Activated CD8-positive, alpha-beta memory T cell treated with anti-CD3 and anti-CD28 coated beads, Interleukin-2, amount 10 ng/mL, durations not matched to agents 7 days and 5 days (primary cell): ENCODE data around the gene METTL26. TPM values are rescaled to one million over a fixed set of nuclear protein-coding genes. Genes with fewer than 3 reads are reported as not detected.
A peak's percentile ranks its signal among the peaks of the same experiment; 100 is the strongest.

Experiments used
- ATAC-seq: fragments of 150-1000 bp; cut with Tn5 transposase; one replicate; pipeline ENCODE4 v1.10.0; 2021; ENCODE audit warnings: moderate library complexity
- CTCF ChIA-PET: fragments of 350-600 bp; sonication (Branson Sonifier 250); formaldehyde crosslinking; loops from one replicate; lab custom pipeline; 2021; ENCODE audit warnings: antibody characterized with exemption; lab: Charles Lee
- DNase-seq: peaks from one replicate; pipeline ENCODE4 v3.0.0-alpha.2; 2020
- H3K27ac Mint-ChIP-seq: one replicate; pipeline ENCODE4 v1.8.0; 2021; ENCODE audit warnings: mild to moderate bottlenecking, mixed read lengths
- H3K27me3 Mint-ChIP-seq: one replicate; pipeline ENCODE4 v1.8.0; 2021; ENCODE audit warnings: mixed read lengths
- H3K36me3 Mint-ChIP-seq: one replicate; pipeline ENCODE4 v1.8.0; 2021; ENCODE audit warnings: mild to moderate bottlenecking, mixed read lengths
- H3K4me1 Mint-ChIP-seq: one replicate; pipeline ENCODE4 v1.8.0; 2021; ENCODE audit warnings: mixed read lengths
- H3K4me3 Mint-ChIP-seq: one replicate; pipeline ENCODE4 v1.8.0; 2021; ENCODE audit warnings: mild to moderate bottlenecking, moderate library complexity, mixed read lengths
- H3K9me3 Mint-ChIP-seq: one replicate; pipeline ENCODE4 v1.8.0; 2022; ENCODE audit warnings: low read depth, mixed read lengths
- total RNA-seq, 2 experiments: library from RNA; stranded (reverse); gene quantifications; one replicate each; pipeline ENCODE4 v1.2.3, GENCODE V29; 2021

METTL26 gene
- total RNA-seq, 2 experiments from 2014 or later: 86.7 to 92.6 TPM

DNA sequence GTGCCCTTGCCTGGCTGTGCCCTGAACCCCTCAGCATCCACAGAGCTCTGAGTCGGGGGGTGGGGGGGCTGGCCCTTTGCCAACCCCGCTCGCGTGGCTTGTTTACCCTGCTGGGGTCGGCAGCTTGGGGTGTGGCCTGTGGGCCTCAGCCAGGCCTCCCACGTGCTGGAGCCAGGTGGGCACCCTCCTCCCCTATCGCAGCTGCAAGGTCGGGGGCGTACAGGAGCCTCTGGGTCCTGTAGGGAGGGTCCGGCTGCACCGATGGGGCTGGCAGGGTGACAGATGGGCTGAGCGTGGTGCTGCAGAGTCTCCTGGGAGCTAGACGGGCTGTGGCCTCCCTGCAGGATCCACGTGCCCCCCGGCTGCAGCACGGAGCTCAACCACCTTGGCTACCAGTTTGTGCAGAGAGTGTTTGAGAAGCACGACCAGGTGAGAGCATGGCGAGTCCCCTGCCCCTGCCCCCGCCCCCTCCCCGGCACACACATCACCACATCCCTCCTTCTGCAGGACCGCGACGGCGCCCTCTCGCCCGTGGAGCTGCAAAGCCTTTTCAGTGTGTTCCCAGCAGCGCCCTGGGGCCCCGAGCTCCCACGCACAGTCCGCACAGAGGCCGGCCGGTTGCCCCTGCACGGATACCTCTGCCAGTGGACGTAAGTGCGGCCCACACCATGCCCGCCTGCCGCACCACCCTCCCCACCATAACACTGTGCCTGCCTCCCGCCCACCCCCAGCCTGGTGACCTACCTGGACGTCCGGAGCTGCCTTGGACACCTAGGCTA is 35.4 kb upstream of the METTL26 start:
- Mint-ChIP-seq H3K4me3 (no peak overlapping the region), H3K36me3 (peaks cover 8% of the 10 kb centered on the region), H3K27ac (no peak overlapping the region), H3K27me3 (peaks cover 6% of the 10 kb centered on the region), H3K4me1 (peaks cover 13% of the 10 kb centered on the region), H3K9me3 (no peaks in the 10 kb centered on the region)
- no peak for ATAC-seq
- no peak for DNase-seq
- CTCF ChIA-PET: no interaction called here

GRCh38 chr16:670485-671352 is 34.6 kb upstream of the METTL26 start:
- peak overlapping the region; percentile 24 for H3K27ac Mint-ChIP-seq
- DNase-seq (no peak), ATAC-seq (no peak)
- no peak overlapping the region for H3K4me3 Mint-ChIP-seq
- peaks cover 5% of the 10 kb centered on the region for H3K27me3 Mint-ChIP-seq
- CTCF ChIA-PET: interaction anchor here (1.6 kb wide), 1 partner anchor 14 kb away, joined by 3 read pairs; the partner anchor contains the start of gene JMJD8
- H3K36me3 Mint-ChIP-seq: peaks cover 8% of the 10 kb centered on the region
- H3K4me1 Mint-ChIP-seq: peaks cover 13% of the 10 kb centered on the region
- H3K9me3 Mint-ChIP-seq: no peaks in the 10 kb centered on the region

DNA sequence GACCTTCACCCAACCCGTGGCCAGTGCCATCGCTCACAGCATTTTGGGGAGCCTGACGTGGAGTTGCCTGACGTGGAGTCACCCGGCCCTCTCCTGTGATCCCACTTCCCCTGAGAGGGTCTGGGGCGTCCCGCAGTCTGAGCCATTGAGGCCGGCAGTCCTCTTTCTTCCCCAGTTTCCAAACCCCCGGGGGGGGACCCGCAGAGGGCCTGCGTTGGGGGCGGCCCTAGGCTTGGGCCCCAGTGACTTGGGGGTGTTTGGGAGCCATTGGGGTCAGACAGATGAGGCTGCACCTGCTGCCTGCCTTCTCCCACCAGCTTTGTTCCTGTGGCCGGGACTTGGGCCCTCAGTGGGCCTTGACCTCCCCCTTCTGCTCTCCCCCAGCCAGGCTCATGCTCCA is 33.6 kb upstream of the METTL26 start:
- H3K27me3 Mint-ChIP-seq: no peaks in the 10 kb centered on the region
- no peak for ATAC-seq
- peak overlapping the region; percentile 73 for H3K4me3 Mint-ChIP-seq
- H3K36me3 Mint-ChIP-seq: peaks cover 8% of the 10 kb centered on the region
- no peaks in the 10 kb centered on the region for H3K9me3 Mint-ChIP-seq
- H3K27ac Mint-ChIP-seq: no peak overlapping the region
- CTCF ChIA-PET: interaction anchor here (1.6 kb wide), 1 partner anchor 15 kb away, joined by 3 read pairs; the partner anchor contains the start of gene JMJD8
- peaks cover 10% of the 10 kb centered on the region for H3K4me1 Mint-ChIP-seq
- no peak for DNase-seq

GRCh38 chr16:668519-669171 is 32.5 kb upstream of the METTL26 start:
- peak overlapping the region; percentile 73 for H3K4me3 Mint-ChIP-seq
- peak overlapping the region; percentile 81 for H3K27ac Mint-ChIP-seq
- peaks cover 6% of the 10 kb centered on the region for H3K36me3 Mint-ChIP-seq
- peaks cover 10% of the 10 kb centered on the region for H3K4me1 Mint-ChIP-seq
- ATAC-seq (peak; percentile 13), DNase-seq (no peak)
- no peaks in the 10 kb centered on the region for H3K27me3 Mint-ChIP-seq
- H3K9me3 Mint-ChIP-seq: no peaks in the 10 kb centered on the region
- CTCF ChIA-PET: interaction anchor here (1.0 to 2.3 kb wide), 9 partner anchors 10 to 295 kb away, joined by 3 to 13 read pairs (median 6); partner anchors contain the start of genes JMJD8, STUB1 and WDR90

GRCh38 chr16:667780-668518 is 31.8 kb upstream of the METTL26 start, which contains the start of gene RHOT2:
Gene RHOT2 (plus strand): TSS chr16:668132. CDS start chr16:668200, 68 bp downstream.
- CTCF ChIA-PET: interaction anchor here (1.0 to 2.3 kb wide), 9 partner anchors 11 to 296 kb away, joined by 3 to 13 read pairs (median 6); partner anchors contain the start of genes JMJD8, STUB1 and WDR90
- Mint-ChIP-seq H3K9me3 (no peaks in the 10 kb centered on the region), H3K4me3 (peak within 1 kb of the TSS; percentile 73), H3K4me1 (peaks cover 10% of the 10 kb centered on the region), H3K27ac (peak within 1 kb of the TSS; percentile 81), H3K36me3 (peaks cover 5% of the 10 kb centered on the region), H3K27me3 (no peaks in the 10 kb centered on the region)
- peak; percentile 90 for ATAC-seq
- DNase-seq: peak; percentile 94

DNA sequence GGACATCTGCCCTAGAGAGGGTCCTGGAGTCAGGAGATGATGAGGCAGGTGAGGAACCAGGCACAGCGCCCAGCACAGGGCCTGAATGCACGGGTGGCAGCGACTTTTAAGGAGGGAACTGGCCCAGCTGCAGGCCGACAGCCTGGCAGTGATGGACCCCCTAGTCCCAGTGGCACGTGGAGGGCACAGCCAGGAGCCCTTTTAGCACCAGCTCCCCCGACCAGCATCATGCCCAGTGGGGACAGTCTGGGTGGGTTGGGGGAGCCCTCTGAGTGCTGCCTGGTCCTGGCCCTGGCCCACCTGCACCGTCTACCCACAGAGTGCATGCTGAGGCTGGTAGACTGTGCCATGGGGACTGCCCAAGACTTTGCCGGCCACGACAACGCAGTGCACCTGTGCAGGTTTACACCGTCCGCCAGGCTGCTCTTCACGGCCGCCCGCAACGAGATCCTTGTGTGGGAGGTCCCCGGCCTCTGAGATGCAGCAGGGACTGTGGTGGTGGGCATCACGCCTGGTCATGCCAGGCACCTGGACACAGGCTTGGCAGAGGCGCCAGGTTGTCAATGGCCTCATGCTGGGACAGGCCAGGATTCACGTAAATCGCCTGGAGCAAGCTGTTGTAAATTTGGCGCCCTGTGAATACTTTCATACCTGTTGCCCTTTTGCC is 31.1 kb upstream of the METTL26 start:
- Mint-ChIP-seq H3K9me3 (no peaks in the 10 kb centered on the region), H3K27ac (peak overlapping the region; percentile 81), H3K4me3 (peak overlapping the region; percentile 73), H3K27me3 (no peaks in the 10 kb centered on the region), H3K36me3 (peaks cover 3% of the 10 kb centered on the region), H3K4me1 (peaks cover 10% of the 10 kb centered on the region)
- DNase-seq (no peak), ATAC-seq (no peak)
- CTCF ChIA-PET: interaction anchor here (1.3 to 2.3 kb wide), 6 partner anchors 11 to 297 kb away, joined by 3 to 13 read pairs (median 6); partner anchors contain the start of gene WDR90

DNA sequence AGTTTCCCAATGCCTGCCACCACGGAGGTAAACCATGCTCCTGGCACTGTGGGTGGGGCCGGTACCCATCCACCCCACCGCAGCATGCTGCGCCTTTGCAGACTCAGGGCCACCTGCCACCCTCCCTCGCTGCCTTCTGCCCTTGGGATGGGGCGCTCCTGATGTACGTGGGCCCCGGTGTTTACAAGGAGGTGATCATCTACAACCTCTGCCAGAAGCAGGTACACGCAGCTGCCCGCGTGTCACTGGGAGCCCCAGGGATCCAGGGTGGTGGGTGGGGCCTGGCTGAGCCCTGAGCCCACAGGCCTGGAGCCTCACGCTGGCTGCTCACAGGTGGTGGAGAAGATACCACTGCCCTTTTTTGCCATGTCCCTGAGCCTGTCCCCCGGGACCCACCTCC is 30.5 kb upstream of the METTL26 start:
- CTCF ChIA-PET: no interaction called here
- no peak overlapping the region for H3K4me3 Mint-ChIP-seq
- ATAC-seq: no peak

GRCh38 chr16:662597-662996 is 26.5 kb upstream of the METTL26 start:
- CTCF ChIA-PET: interaction anchor here (1.2 to 1.4 kb wide), 2 partner anchors 14 to 17 kb away, joined by 3 read pairs; no protein-coding TSS in a partner anchor
- Mint-ChIP-seq H3K4me3 (no peak overlapping the region), H3K4me1 (peaks cover 5% of the 10 kb centered on the region), H3K36me3 (no peaks in the 10 kb centered on the region), H3K9me3 (no peaks in the 10 kb centered on the region), H3K27ac (no peak overlapping the region), H3K27me3 (no peaks in the 10 kb centered on the region)
- ATAC-seq: no peak
- DNase-seq: no peak

More for the DNA sequence above, 30.5 kb upstream of the METTL26 start:
- no peak overlapping the region for H3K27ac Mint-ChIP-seq
- H3K27me3 Mint-ChIP-seq: no peaks in the 10 kb centered on the region
- H3K4me1 Mint-ChIP-seq: peaks cover 10% of the 10 kb centered on the region
- H3K9me3 Mint-ChIP-seq: no peaks in the 10 kb centered on the region
- no peak for DNase-seq
- H3K36me3 Mint-ChIP-seq: peaks cover 3% of the 10 kb centered on the region

DNA sequence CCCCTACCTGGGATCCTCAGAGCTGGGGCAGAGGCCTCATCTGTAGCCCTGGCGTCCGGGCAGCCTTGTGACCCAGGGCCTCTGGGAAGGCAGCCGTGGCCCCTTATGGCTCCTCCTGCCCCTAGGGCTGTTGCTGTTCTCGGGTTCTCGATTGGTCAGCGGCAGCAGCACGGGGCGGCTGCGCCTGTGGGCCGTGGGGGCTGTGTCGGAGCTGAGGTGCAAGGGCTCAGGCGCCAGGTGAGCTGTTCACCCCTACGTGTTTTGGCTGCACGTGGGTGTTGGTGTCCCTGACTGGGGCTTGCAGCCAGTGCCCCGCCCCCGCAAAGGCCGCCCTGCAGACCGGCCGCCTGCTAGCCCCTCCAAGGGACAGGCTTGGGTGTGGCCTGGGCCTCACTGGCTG is 26.0 kb upstream of the METTL26 start:
- Mint-ChIP-seq H3K4me1 (peaks cover 2% of the 10 kb centered on the region), H3K4me3 (no peak overlapping the region), H3K36me3 (no peaks in the 10 kb centered on the region), H3K9me3 (no peaks in the 10 kb centered on the region), H3K27ac (no peak overlapping the region), H3K27me3 (no peaks in the 10 kb centered on the region)
- DNase-seq: no peak
- ATAC-seq: no peak
- CTCF ChIA-PET: interaction anchor here (1.2 kb wide), 1 partner anchor 14 kb away, joined by 3 read pairs; no protein-coding TSS in a partner anchor

DNA sequence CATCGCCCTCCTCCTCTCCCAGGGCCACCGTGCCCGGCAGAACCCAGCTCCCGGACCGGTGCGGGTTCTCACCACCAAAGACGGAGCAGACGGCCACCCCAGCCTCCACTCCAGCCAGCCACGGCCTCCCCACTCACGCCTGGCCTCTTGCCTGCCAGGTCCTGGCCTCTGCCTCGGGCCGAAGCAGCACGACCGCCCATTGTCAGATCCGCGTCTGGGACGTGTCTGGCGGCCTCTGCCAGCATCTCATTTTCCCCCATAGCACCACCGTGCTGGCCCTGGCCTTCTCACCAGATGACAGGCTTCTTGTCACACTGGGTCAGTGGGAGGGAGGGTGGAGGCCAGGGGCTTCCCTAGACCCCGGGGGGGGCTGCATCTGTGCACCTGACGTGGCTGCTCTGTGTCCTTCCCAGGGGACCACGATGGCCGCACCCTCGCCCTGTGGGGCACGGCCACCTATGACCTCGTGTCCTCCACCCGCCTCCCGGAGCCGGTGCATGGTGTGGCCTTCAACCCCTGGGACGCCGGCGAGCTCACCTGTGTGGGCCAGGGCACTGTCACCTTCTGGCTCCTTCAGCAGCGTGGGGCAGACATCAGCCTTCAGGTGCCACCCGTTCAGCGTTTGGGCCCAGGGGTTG is 25.2 kb upstream of the METTL26 start:
- DNase-seq (no peak), ATAC-seq (no peak)
- CTCF ChIA-PET: interaction anchor here (2.5 kb wide), 1 partner anchor 11 kb away, joined by 11 read pairs; the partner anchor contains the start of gene WDR90
- H3K4me1 Mint-ChIP-seq: peaks cover 2% of the 10 kb centered on the region
- no peaks in the 10 kb centered on the region for H3K36me3 Mint-ChIP-seq
- H3K27me3 Mint-ChIP-seq: no peaks in the 10 kb centered on the region
- no peak overlapping the region for H3K4me3 Mint-ChIP-seq
- H3K9me3 Mint-ChIP-seq: no peaks in the 10 kb centered on the region
- H3K27ac Mint-ChIP-seq: no peak overlapping the region

- CTCF ChIA-PET: interaction anchor here (2.5 kb wide), 1 partner anchor 11 kb away, joined by 11 read pairs; the partner anchor contains the start of gene WDR90
- peak; percentile 73 for ATAC-seq
- Mint-ChIP-seq H3K27me3 (no peaks in the 10 kb centered on the region), H3K27ac (no peak overlapping the region), H3K36me3 (no peaks in the 10 kb centered on the region), H3K4me3 (no peak overlapping the region), H3K4me1 (peaks cover 2% of the 10 kb centered on the region), H3K9me3 (no peaks in the 10 kb centered on the region)
- DNase-seq: peak; percentile 67
These were observed 24.5 kb upstream of the METTL26 start for GRCh38 chr16:660459-661183.
